Measurements from ENCODE around the gene CDC23.

GRCh38 chr5:138180841-138181240 lies 32.3 kb downstream of the CDC23 start:
- TF ChIP-seq CHD2 (IDR thresholded peaks at IDR 0.05; ENCODE audit: low read length) (no peak), CTCF (IDR thresholded peaks at IDR 0.05; ENCODE audit: control extremely low read depth in 1 of 3, insufficient read depth in 1 of 3, low read depth in 1 of 3, low read length in 3 of 3) (no peak), CBX8 (IDR thresholded peaks at IDR 0.05; ENCODE audit: borderline replicate concordance, low read depth, low read length) (no peak), GTF2F1 (IDR thresholded peaks at IDR 0.05; ENCODE audit: borderline replicate concordance, low read depth, low read length) (no peak), KDM4A (IDR thresholded peaks at IDR 0.05; ENCODE audit: low read depth, low read length, severe bottlenecking) (no peak), POLR2AphosphoS5 (IDR thresholded peaks at IDR 0.05; ENCODE audit: low read depth, low read length) (no peak), YY1 (IDR thresholded peaks at IDR 0.05; ENCODE audit: low read depth, low read length) (no peak), POLR2A (IDR thresholded peaks at IDR 0.05; ENCODE audit: control extremely low read depth in 1 of 2, low read depth in 2 of 2, low read length in 2 of 2) (no peak)
